Tibial artery (tissue), 4 donors: Measurements from ENCODE around the gene DSE.

Experiments
- DNase-seq, 2 donors: peaks; one replicate each; pipeline ENCODE4 v3.0.0-alpha.2; 2019
- H3K27ac ChIP-seq, 2 donors: fragments of 200-600 bp; sonication (generic) in 1 of 2; 1 replicate in 1 of 2; 2 replicates in 1 of 2; pipeline ENCODE4 v1.5.1; 2018 to 2019; ENCODE audit warnings: mild to moderate bottlenecking in 1 of 2
- H3K27me3 ChIP-seq, 2 donors: fragments of 200-600 bp; sonication (generic) in 1 of 2; one replicate each; pipeline versions ENCODE4 v1.5.1 to v1.6.0; 2016 to 2019
- H3K36me3 ChIP-seq, 3 donors: fragments of 200-600 bp; sonication (generic) in 2 of 3; one replicate each; pipeline ENCODE4 v1.5.1; 2016 to 2019; ENCODE audit warnings: mild to moderate bottlenecking in 2 of 3
- H3K4me1 ChIP-seq, 4 donors: fragments of 200-600 bp; sonication (generic) in 2 of 4; 1 replicate in 3 of 4; 2 replicates in 1 of 4; pipeline ENCODE4 v1.5.1; 2016 to 2019
- H3K4me3 ChIP-seq, 2 donors: fragments of 200-600 bp; sonication (generic) in 1 of 2; 1 replicate in 1 of 2; 2 replicates in 1 of 2; pipeline ENCODE4 v1.5.1; 2018 to 2019; ENCODE audit warnings: mild to moderate bottlenecking in 2 of 2
- H3K9me3 ChIP-seq, 3 donors: fragments of 200-600 bp; sonication (generic) in 1 of 3; one replicate each; pipeline ENCODE4 v1.5.1; 2016 to 2019
- CTCF ChIP-seq, 2 experiments: fragments of 200-600 bp in 1 of 2; fragments of 450-650 bp in 1 of 2; IDR thresholded peaks; one replicate each; pipeline ENCODE4 v1.5.1; 2017 to 2019; ENCODE audit warnings: antibody characterized with exemption in 2 of 2, mild to moderate bottlenecking in 1 of 2, moderate library complexity in 1 of 2
- intact Hi-C: fragments of 100-400 bp; cut with DNase I; formaldehyde crosslinking; loops from one replicate; pipeline ENCODE4 v1.15.0; 2023; ENCODE audit warnings: low total_unique reads

The DSE gene

GRCh38 chr6:116456927-116457326, 86.2 kb downstream of the DSE start:
- Histone ChIP-seq H3K4me1 (peaks cover 0 to 5% (median 3%) of the 10 kb centered on the region in 4 donors), H3K27ac (no peak overlapping the region), H3K4me3 (no peak overlapping the region), H3K9me3 (no peaks in the 10 kb centered on the region), H3K27me3 (no peaks in the 10 kb centered on the region), H3K36me3 (no peaks in the 10 kb centered on the region)
- intact Hi-C loops, result no loop called here
- no peak for TF ChIP-seq CTCF (IDR thresholded peaks at IDR 0.05)
- no peak for DNase-seq

- H3K27me3 ChIP-seq, result peaks cover 0 to under 1% of the 10 kb centered on the region in 2 donors
- TF ChIP-seq CTCF (IDR thresholded peaks at IDR 0.05), result no peak
- DNase-seq, result no peak
Observed at GRCh38 chr6:116458264-116458663, 87.5 kb downstream of the DSE start.

GRCh38 chr6:116459927-116460326, 89.2 kb downstream of the DSE start:
- H3K4me3 ChIP-seq, result no peak overlapping the region
- H3K4me1 ChIP-seq, result peaks cover 0 to 10% (median 8%) of the 10 kb centered on the region in 4 donors
- peaks cover 0 to 12% of the 10 kb centered on the region in 2 donors for H3K27me3 ChIP-seq
- no peak overlapping the region for H3K27ac ChIP-seq
- no peaks in the 10 kb centered on the region for H3K36me3 ChIP-seq
- TF ChIP-seq CTCF (IDR thresholded peaks at IDR 0.05), result no peak
- intact Hi-C loops, result no loop called here
- no peaks in the 10 kb centered on the region for H3K9me3 ChIP-seq
- DNase-seq, result no peak

More at GRCh38 chr6:116458264-116458663, 87.5 kb downstream of the DSE start:
- H3K9me3 ChIP-seq, result no peaks in the 10 kb centered on the region
- no peak overlapping the region for H3K27ac ChIP-seq
- H3K4me1 ChIP-seq, result peaks cover 0 to 10% (median 8%) of the 10 kb centered on the region in 4 donors
- H3K36me3 ChIP-seq, result no peaks in the 10 kb centered on the region
- intact Hi-C loops, result no loop called here
- H3K4me3 ChIP-seq, result no peak overlapping the region

- H3K27me3 ChIP-seq, result peaks cover 0 to 12% of the 10 kb centered on the region in 2 donors
- H3K27ac ChIP-seq, result no peak within 1 kb of the TSS
- no peak for DNase-seq
- H3K4me1 ChIP-seq, result peaks cover 0 to 10% (median 8%) of the 10 kb centered on the region in 4 donors
- intact Hi-C loops, result no loop called here
- TF ChIP-seq CTCF (IDR thresholded peaks at IDR 0.05), result no peak
- H3K4me3 ChIP-seq, result peak within 1 kb of the TSS; percentile 40 to 55
- no peaks in the 10 kb centered on the region for H3K9me3 ChIP-seq
- no peaks in the 10 kb centered on the region for H3K36me3 ChIP-seq
Observed at GRCh38 chr6:116461331-116461931, 90.7 kb downstream of the DSE start, which contains the start of gene CALHM6. TSS of gene CALHM6 (plus strand) at chr6:116461375. CDS start at chr6:116461930, 555 bp downstream.

GRCh38 chr6:116461932-116462885, 91.5 kb downstream of the DSE start:
- H3K4me3 ChIP-seq, result peak overlapping the region; percentile 40 to 55
- no peaks in the 10 kb centered on the region for H3K36me3 ChIP-seq
- intact Hi-C loops, result no loop called here
- peaks cover 0 to 12% of the 10 kb centered on the region in 2 donors for H3K27me3 ChIP-seq
- no peak for TF ChIP-seq CTCF (IDR thresholded peaks at IDR 0.05)
- peak in 1 of 2 donors; percentile 67 for DNase-seq
- no peak overlapping the region for H3K27ac ChIP-seq
- peaks cover 0 to 10% (median 8%) of the 10 kb centered on the region in 4 donors for H3K4me1 ChIP-seq
- H3K9me3 ChIP-seq, result no peaks in the 10 kb centered on the region
